Inferior parietal cortex (tissue), 1 donor: ENCODE measurements around the gene GTPBP6.
"Not testable (repeated sequence)": the region's sequence is repeated elsewhere in the genome, so short reads cannot be mapped to it uniquely, and the experiment has no call there.

Experiments used
- DNase-seq: peaks from one replicate; pipeline ENCODE4 v3.0.0-alpha.2; 2016; ENCODE audit errors: extremely low spot score

Gene GTPBP6

DNA sequence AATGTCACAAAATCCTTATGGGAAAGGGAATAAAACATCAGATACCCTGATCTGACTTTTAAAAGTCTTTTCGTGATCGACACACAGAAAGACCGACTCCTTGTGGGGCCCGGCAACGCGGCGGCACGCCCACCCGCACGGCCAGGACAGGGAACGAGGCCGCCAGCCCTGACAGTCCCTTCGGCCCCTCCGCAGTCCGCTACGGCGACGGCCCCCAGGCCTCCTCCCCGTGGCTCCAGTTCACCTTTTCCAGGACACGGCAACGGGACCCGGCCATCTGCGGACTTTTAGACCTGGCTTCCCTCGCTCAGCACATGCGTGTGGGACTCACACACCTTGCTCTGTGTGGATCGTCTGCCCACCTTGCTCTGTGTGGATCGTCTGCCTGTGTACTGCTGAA, 33.6 kb upstream of the GTPBP6 start:
- no peak for DNase-seq

DNA sequence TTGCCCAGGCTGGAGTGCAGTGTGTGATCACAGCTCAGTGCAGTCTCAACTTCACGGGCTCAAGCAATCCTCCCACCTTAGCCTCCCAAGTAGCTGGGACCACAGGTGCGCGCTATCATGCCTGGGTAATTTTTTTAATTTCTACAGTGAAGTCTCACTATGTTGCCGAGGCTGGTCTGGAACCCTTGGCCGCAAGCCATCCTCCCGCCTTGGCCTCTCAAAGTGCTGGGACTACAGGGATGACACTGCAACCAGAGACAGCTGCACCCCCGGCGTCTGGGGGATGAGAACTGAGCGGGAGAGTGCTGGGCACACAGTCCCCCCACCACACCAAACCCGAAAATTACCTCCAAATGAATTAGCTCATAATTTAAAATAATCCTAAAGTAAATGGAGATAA, 33.1 kb upstream of the GTPBP6 start:
- no peak for DNase-seq

DNA sequence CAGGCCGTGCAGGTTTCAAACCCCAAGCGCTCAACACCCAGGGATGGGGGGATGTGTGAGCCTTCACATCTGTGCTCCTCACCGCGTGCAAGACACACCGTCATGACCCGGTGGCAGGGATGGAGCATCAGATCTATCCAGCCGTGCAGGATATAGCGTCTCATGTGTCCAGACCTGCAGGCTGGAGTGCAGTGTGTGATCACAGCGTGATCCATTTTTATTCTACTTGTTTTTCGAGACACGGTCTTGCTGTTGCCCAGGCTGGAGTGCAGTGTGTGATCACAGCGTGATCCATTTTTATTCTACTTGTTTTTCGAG, 32.7 kb upstream of the GTPBP6 start:
- DNase-seq: not testable (repeated sequence)

DNA sequence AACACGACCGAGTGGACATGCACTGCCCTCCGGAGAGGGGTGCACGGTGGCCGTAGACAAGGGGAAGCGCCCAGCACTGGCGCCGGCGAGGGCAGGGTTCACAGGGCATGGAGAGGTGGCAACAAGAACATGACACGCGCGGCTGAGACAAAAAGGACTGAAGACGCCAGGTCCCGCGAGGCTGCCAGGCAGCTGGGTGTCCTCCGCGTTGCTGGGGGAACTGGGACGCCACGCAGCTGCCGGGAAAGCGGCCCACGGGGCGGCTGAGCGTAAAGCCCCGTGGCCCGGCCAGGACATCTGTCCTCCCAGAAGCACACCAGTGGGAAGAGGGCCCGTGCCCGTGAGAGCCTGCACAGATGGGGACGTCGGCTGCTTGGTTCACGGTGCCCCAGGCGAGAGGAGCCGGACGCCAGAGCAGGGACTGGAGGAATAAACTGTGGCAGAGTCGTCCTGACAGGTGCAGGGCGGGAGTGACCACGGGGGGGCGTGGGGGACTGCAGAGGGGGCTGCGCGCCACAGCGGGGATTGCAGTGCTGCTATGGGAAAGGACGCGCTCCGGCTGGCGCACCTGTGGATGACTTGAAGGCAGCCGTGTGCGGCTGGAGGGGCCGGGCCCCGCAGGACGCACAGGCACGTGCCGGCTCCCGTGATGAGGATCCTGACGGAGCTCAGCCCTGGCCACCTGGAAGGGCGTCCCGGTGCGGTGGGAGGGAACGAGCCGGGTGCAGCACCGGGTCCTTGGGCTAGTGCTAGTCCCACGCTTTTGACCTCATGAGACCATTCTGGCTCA, 32.1 kb upstream of the GTPBP6 start:
- DNase-seq: no peak

DNA sequence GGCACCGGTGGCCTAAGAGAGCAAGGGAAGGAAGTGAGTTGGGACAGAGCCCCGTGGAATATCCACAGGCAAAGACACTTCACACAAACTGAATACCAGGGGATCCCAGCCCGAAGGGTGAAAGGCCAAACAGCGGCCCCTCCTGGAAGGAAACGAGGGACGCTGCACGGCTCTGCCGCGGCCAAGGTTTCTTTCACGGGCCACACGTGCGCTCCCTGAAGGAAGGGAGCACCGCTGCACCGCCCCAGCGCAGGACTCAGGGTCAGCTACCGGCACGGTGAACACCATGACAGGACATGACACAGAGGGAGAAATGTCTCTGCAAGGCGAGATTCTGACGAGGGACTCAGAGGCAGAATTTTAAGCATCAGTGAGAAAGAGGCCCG, 31.5 kb upstream of the GTPBP6 start:
- no peak for DNase-seq

DNA sequence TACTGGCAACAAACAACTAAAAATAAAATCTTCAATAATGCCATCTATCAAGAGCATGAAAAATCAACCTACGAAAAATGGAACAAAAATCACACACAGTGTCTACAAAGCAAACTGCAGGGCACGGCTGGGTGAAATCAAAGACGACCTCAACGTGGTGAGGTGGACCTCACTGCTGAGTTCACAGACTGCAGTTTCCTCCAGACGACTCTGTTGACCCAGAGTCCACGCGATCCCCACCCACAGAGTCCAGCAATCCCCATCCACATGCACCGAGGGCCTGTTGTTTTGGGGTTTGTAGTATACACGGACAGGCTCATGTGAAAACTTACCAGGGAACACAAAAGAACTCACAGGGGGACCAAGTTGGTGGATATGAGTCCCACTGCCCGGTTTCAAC, 31.1 kb upstream of the GTPBP6 start:
- DNase-seq: no peak

DNA sequence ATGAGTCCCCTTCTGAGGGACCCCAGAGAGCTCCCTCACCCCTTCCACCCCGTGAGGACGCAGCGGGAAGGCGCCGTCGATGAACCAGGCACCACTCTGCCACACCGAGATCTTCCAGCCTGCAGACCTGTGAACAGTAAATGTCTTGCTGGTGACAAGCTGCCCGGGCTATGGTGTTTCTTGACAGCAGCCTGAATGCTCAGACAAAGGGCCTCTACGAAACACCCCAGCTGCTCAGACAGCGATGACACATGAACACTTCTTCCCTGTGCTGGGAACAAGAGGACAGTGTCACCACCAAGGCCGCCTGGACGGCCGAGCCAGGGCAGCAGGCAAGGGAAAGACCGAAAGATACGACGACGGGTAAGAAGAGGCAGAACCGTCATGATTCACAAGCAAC, 30.6 kb upstream of the GTPBP6 start:
- peak; percentile 20 for DNase-seq

DNA sequence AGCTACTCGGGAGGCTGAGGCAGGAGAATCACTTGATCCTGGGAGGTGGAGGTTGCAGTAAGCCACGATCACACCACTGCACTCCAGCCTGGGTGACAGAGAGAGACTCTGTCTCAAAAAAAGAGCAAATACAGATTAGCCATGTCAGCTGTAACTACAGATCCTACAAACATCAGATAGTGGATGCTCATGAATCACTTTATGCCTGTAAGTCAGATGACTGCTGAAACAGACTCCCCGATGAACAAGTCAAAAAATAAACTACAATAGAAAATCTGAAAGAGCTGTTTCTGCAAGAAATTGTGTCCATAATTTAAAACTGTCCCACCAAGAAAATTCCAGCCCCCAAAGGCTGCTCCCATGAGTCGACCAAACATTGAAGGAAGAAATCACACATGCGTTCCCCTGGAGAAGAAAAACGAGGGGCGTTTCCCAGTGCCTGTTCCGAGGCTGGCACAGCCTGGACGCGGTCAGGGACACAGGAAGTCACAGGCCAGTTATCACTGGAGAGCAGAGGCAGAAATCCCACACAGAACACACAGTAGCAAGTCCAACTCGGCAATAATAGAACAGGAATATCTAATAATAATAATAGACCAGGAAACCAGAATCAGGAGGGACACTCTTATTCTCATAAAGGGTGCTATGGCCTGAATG, 30.0 kb upstream of the GTPBP6 start:
- DNase-seq: no peak

DNA sequence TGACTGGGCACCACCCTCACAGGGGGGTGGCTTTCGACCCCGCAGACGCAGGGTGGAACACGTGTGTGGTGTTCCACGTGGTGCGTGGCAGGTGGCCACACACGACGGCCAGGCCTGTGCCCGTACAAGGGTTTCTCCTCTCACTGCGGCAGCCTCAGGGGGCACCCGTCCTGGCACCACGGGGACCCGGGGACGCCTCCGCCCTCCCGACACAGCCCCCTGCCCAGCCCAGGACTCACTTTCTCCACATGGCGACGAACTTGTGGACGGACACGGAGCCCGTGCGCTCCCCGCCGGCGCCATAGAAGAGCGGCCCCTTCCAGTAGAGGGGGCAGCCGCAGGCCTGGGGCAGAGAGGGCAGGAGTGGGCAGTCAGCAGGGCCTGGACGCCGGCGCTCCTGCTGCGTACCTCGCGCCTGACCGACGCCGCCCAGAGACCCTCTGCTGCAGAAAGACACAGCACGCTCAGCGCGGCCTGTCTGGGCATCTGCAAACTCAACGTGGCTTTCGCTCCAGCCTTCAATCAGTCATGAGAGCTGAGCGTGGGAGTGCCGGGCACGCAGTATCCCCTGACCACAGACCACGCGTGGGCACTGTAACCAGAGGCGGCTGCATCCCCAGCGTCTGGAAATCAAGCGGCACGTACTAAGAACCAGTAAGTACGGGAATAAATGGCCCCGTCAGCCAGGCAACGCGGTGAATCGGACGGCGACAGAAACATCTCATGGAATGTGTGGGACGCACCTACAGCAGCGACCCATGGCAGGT, 28.9 kb upstream of the GTPBP6 start:
- no peak for DNase-seq

DNA sequence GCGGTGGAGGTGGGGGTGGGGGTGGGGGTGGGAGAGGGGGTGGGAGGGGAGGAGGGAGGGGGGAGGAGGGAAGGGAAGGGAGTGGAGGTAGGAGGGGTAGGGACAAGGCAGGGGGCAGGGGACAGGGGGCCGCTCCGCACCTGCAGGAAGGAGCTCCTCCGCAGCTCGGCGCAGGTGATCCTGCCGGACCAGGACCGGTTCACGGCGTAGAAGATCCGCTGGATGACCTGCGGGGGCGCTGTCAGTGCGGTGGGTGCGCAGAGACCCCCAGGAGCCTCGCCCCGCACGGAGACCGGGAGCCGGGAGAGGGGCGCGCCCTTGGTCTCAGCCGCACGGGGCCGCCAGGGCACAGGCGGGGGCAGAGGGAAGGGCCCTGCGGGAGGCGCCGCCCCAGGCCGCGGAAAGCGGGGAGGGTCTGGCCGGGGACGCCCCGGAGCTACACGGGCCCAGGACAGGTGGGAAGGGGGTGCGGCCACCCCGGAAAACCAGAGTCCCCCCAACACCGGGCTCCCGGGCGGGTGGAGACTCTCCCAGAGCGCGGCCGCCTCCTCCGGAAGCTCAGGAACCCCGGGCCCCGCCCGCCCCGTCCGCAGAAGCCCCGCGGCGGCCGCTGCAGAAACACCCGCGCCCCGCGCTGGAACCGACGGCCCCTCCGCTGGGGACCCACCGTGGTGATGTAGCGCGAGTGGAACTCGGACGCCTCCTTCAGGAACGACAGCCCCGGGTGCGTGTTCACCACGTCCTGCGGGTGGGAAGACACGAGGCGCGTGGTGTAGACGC, 27.6 kb upstream of the GTPBP6 start:
- DNase-seq: no peak

DNA sequence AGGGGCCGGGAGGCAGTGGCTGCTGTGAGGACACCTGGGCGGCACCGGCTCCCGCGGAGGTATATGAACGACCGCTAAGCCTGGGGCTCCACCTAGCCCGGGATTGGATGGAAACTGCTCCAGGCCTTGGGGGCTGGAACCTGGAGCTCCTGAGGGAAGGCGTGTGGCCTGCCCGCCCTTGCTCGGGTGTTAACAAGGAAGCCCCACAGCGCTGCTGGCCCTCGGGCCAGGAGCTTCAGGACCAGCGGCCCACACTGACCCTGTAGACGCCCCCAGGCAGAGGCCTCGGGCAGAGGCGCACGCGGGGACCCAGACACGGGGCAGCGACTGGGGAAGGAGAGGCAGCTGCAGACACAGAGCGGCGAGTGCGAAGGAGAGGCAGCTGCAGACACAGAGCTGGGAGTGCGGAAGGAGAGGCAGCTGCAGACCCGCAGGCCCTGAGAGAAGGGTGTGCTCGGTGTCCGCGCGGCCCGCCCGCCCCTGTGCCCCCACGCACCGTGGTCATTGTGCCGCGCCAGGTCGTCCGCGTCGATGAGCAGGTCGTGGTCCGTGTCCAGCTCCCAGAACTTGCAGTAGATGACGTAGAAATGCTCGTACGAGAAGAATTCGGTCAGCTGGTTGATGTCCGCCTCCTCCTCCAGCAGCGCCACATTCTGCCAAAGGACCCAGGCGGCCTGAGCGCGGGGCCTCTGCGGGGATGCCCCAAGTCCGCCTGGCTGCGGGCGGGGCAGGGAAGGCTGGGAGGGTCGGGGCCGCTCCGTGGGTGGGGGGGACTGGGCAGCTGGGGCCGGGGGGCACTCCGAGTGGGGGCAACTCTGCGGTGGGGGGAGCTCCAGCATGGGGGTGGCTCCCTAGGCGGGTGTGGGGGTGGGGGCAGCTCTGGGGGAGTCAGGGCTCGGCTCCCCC, 26.7 kb upstream of the GTPBP6 start:
- no peak for DNase-seq

DNA sequence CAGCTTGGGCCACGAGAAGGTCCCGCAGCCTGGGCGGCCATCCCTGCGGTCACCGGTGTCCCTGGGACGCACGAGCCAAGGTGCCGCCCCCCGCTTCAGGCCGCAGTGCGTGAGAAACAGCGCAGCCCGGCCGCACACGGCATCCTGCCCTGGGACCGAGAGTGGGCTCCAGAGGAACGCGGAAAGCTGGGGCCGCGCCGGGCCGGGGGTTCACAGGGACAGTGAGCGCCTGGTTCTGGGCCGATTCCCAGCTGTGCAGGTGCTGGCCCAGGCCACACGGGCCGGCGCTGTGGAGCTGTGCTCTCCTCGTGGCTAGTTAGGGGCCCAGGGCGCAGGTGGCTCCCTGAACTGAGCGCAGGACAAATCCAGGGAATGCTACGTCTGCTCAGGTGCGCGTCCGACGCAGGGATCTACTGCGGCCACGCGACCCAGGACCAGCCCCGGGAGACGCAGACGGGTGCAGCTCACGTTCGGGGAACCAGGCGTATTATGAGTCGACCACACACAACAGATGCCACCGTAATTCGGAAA, 25.8 kb upstream of the GTPBP6 start:
- DNase-seq: no peak

DNA sequence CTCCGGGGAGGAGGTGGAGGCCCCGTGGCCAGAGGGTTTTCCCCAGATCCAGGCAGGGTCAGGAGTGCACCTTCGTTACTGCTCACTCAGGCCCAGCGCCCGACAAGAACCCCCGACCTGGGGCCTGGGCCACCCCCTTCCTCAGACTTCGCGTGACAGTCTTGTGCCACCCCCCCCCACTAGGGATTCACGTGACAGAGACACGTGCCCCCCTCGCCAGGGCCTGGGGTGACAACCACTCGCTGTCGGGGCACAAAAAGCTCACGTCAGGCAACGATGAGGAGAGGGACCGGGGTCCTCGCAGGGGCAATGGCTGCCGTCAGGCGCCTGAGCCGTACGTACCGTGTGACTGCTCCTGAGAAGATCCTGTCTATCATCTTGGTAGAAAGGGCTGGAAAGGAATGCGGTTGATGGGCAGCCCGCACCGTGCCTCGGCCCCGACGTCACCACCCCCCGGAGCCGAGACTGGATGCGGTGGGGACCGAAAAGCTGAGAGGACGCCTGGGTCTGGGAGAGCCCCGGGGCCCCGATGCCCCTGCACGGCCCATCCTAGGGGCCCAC, 23.0 kb upstream of the GTPBP6 start:
- no peak for DNase-seq

DNA sequence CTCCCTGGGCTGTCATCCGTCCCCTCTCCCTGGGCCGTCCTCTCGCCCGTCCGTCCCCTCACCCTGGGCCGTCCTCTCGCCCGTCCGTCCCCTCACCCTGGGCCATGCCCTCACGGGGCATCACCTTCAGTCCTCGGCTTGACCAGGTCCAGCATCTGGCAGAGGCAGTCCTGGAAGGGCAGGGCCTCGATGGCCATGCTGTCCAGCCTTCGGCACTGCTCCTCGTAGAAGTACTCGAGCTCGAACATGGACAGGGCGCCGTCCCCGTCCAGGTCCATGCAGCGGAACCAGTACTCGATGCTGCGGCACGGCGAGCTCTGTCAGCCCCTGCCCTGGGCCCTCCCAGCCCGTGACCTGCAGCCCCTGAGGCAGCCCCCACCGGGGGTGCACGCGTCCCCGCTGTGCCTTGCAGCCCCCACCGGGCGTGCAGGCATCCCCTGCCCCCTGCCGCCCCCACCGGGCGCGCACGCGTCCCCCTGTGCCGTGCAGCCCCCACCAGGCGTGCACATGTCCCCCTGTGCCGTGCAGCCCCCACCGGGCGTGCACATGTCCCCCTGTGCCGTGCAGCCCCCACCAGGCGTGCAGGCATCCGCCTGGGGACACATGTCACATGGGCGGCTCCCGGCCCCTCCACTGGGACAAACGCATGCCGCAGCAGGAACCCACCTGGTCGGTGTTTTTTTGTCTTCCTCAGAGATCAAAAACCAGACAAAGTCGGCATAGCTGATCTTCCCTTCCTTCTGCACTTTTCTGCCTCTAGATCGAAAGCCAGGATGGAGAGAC, 22.2 kb upstream of the GTPBP6 start:
- no peak for DNase-seq

DNA sequence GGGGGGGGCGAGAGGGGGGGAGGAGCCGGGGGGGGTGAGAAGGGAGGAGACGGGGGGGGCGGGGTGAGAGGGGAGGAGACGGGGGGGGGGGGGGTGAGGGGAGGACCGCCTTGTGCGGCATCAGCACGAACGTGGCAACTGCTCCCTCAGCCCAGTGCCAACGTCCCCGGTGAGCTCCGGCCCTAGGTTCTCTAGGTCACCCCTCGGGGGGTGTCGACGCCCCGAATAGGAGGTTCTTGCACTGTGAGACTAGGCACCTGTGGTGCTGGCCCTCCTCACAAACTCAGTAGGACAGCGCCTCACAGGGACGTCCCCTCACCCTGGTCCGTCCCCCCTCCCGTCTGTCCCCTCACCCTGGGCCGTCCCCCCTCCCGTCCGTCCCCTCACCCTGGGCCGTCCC, 21.5 kb upstream of the GTPBP6 start:
- DNase-seq: no peak

DNA sequence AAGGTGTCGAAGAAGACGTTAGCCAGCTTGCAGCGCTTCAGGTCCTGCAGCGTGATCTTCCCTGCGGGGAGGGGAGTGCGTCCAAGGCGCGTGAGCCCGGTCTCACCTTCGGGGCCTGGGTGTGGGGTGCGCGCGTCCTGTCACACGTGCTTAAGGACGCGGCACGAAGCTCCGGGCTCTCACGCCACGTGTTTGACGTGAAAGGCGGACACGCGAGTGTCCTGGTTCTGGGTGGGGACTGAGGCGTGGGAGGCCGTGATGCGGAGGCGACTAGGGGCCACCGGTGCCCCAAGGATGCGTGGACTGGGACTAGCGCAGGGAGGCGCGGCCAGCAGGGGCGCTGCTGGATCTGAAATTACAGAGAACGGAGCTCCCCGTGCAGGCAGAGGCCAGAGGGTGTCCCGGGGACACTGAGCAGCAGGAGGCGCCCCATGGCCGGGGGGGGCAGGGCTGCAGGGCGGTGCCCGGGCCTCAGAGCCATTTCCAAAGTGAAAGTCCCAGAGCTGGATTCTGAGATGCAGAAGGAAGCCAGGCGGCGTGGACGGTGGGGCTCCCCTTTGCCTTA, 20.3 kb upstream of the GTPBP6 start:
- DNase-seq: no peak

DNA sequence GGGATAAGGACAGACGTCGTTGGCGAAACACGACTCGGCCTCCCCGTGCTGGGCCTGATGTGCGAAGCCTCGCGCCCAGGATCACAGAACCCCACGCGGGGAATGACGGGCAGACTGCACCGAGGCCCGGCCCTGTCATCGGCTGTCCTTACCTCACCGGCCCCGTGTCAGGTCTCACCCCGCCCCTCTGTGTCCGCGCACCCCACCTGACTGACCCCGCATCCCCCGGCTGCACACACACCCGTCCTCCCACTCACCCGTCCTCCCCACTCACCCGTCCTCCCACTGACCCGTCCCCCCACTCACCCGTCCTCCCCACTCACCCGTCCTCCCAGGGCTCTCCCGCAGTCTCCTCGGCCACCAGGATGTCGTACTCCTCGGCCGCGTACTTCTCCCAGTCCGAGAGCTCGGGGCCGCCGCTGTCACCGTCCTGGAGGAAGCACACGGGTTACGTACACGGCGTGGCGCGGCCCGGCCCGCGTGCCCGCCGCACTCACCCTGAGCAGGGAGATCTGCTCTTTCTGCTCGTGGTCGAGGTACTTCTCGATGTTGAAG, 19.8 kb upstream of the GTPBP6 start:
- DNase-seq: no peak

DNA sequence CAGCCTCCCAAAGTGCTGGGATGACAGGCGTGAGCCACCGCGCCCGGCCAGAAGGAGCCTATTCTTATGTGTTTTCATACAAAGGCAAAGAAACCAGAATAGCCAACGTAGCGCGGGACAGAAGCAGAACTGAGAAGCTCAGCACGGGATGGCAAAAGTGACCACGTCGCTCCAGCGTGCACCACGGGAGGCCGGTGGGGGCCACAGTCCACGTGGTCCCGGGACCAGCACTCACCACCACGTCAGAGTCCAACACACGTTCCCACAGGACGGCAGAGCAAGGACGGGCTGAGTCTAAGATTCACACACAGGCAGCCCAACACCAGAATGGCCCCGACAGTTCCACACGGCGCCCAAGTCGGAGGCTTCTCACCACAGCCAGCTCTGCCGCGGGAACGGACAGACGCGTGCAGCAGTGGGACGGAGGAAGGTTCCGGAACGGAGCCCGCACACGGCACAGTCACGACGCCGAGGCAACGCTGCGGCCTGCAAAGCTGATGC, 18.8 kb upstream of the GTPBP6 start:
- no peak for DNase-seq

DNA sequence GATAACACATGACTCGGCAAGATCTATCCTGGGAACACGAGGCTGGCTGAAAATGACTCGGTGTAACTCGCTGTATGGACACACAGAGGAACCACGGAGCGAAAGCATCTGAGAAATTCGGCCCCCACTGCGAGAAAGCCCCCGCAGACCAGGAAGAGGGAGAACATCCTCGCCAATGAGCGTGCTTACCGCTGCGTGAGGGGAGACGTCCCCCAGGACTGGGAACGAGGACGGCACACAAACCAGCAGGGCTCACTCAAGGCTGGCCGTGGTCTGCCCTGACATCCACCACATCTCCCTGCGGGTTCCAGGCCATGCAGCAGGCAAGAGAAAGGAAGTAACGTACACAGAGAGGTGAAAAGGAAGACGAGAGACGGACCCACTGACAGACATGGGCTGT, 17.6 kb upstream of the GTPBP6 start:
- DNase-seq: no peak
